HepG2 (cell line): ENCODE data around the gene AIF1. TPM values are rescaled to one million over a fixed set of nuclear protein-coding genes. Genes with fewer than 3 reads are reported as not detected.

Experiments used
- CBX5 ChIP-seq: sonication (generic); formaldehyde crosslinking; IDR thresholded peaks from 2 replicates; pipeline ENCODE4 v1.4.0; 2020; ENCODE audit warnings: missing genetic modification reagents, borderline replicate concordance
- CEBPG ChIP-seq: IDR thresholded peaks from 2 replicates; pipeline ENCODE4 v1.6.1; 2016
- KLF12 ChIP-seq: sonication (generic); formaldehyde crosslinking; IDR thresholded peaks from 2 replicates; pipeline ENCODE4 v1.4.0; 2020; ENCODE audit warnings: missing genetic modification reagents, borderline replicate concordance
- MEIS2 ChIP-seq: sonication (generic); formaldehyde crosslinking; IDR thresholded peaks from 2 replicates; pipeline ENCODE4 v1.9.0; 2021; ENCODE audit warnings: mild to moderate bottlenecking, missing genetic modification reagents
- PITX1 ChIP-seq: sonication (generic); formaldehyde crosslinking; IDR thresholded peaks from 2 replicates; pipeline ENCODE4 v1.5.1; 2020; ENCODE audit warnings: mild to moderate bottlenecking, missing genetic modification reagents
- RFX5 ChIP-seq: IDR thresholded peaks from 2 replicates; pipeline ENCODE4 v1.6.1; 2011; ENCODE audit warnings: low read depth, low read length, improper control_type of control experiment
- RXRB ChIP-seq: IDR thresholded peaks from 2 replicates; pipeline ENCODE4 v1.6.1; 2016; ENCODE audit warnings: borderline replicate concordance, missing genetic modification reagents, missing compliant biosample characterization
- SAP130 ChIP-seq: IDR thresholded peaks from 2 replicates; pipeline ENCODE4 v1.6.1; 2016; ENCODE audit warnings: low read depth
- SETDB1 ChIP-seq: sonication (generic); formaldehyde crosslinking; IDR thresholded peaks from 2 replicates; pipeline ENCODE4 v1.5.1; 2020; ENCODE audit warnings: missing genetic modification reagents, mild to moderate bottlenecking, borderline replicate concordance
- ZNF326 ChIP-seq: sonication (generic); formaldehyde crosslinking; IDR thresholded peaks from 2 replicates; pipeline ENCODE4 v1.4.0; 2020; ENCODE audit warnings: missing genetic modification reagents, borderline replicate concordance
- ZNF335 ChIP-seq: sonication (generic); formaldehyde crosslinking; IDR thresholded peaks from 2 replicates; pipeline ENCODE4 v1.4.0; 2020; ENCODE audit warnings: missing genetic modification reagents
- ZNF564 ChIP-seq: sonication (generic); formaldehyde crosslinking; IDR thresholded peaks from 2 replicates; pipeline ENCODE4 v1.8.1; 2023; ENCODE audit warnings: mild to moderate bottlenecking, missing genetic modification reagents
- ZNF598 ChIP-seq: sonication (generic); formaldehyde crosslinking; IDR thresholded peaks from 2 replicates; pipeline ENCODE4 v1.5.1; 2020; ENCODE audit warnings: mild to moderate bottlenecking, missing genetic modification reagents, borderline replicate concordance
- polyA plus RNA-seq, 8 experiments: library from polyadenylated mRNA; depleted of rRNA in 3 of 8; stranded (reverse) in 7 of 8; unstranded in 1 of 8; fragments of >200 nt; fragmentation: Illumina TruSeq in 4 of 8; extraction: Trizol in 4 of 8; gene quantifications; 2 replicates each; pipeline versions ENCODE4 v1.2.1 to v1.2.3, GENCODE V29; 2011 to 2016; ENCODE audit warnings: low read depth in 4 of 8, missing spikeins in 1 of 8, mixed read lengths in 1 of 8; ENCODE audit not compliant: insufficient read depth in 1 of 8
- total RNA-seq, 5 experiments: library from RNA; depleted of rRNA; stranded (reverse); fragments of >200 nt; fragmentation: Illumina TruSeq; extraction: Trizol; gene quantifications; 2 replicates each; pipeline ENCODE4 v1.2.3, GENCODE V29; 2016; ENCODE audit warnings: low read depth in 1 of 5
- TF ChIP-seq, protein P1 (sequence below): sonication (generic); formaldehyde crosslinking; IDR thresholded peaks from 2 replicates; pipeline ENCODE4 v1.8.0; 2022; ENCODE audit warnings: missing genetic modification reagents, mild to moderate bottlenecking, inconsistent platforms, borderline replicate concordance
- TF ChIP-seq, protein P2 (sequence below): sonication (generic); formaldehyde crosslinking; IDR thresholded peaks from 2 replicates; pipeline ENCODE4 v1.9.0; 2021; ENCODE audit warnings: missing genetic modification reagents, mild to moderate bottlenecking, borderline replicate concordance
- TF ChIP-seq, protein P3 (sequence below): sonication (generic); formaldehyde crosslinking; IDR thresholded peaks from 2 replicates; pipeline ENCODE4 v1.5.0; 2020; ENCODE audit warnings: mild to moderate bottlenecking, missing genetic modification reagents
- TF ChIP-seq, protein P4 (sequence below): IDR thresholded peaks from 2 replicates; pipeline ENCODE4 v1.6.1; 2016; ENCODE audit warnings: low read depth, control low read depth
- TF ChIP-seq, protein P5 (sequence below): sonication (generic); formaldehyde crosslinking; IDR thresholded peaks from 2 replicates; pipeline ENCODE4 v1.8.0; 2022; ENCODE audit warnings: mild to moderate bottlenecking, missing genetic modification reagents, moderate library complexity
- TF ChIP-seq, protein P6 (sequence below): IDR thresholded peaks from 2 replicates; pipeline ENCODE4 v1.6.1; 2012; ENCODE audit warnings: low read depth, low read length, improper control_type of control experiment

AIF1 gene
- total and polyA plus RNA-seq, 2 of the 13 experiments (the other 11 are each of a cell fraction or from before 2014, with no cell fraction given), result 1.5 TPM; not detected in 1

DNA sequence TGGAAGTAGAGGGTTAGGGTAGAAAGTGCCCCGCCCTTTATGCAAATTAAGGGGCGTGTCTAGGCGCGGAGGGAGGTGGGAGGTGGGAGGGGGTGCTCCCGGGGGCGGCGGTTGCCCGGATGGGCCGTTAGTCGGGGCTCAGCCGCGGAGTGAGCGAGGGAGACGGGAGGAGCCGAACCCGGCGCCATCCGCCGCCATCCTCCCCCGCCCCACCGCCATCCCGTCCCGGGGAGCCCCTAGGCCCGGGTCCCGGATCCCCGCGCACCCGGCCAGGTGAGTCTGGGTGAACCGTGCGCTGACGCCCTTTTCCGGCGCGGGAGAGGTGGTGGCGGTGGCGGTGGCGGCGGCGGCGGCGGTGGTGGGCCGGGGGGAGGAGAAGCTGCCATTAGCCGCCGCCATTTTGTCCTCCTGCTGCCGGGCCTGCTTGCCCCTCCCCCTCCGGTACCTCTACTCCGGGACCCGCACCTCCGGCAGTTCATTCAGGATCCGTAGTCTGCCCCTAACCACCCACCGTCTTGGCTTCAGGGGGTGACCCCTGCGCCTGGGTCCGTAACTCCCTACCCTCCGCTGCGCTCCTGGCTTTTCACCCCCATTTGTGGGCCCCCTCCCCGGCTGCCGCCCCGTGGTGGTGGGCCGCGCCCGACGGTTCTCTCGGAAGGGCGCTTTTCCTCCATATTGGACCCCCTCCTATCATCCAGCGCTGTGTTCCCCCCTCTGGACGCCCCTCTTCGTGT lies 5.7 kb downstream of the AIF1 start, which contains the start of gene PRRC2A (continued):
- TF ChIP-seq, protein P1, sequence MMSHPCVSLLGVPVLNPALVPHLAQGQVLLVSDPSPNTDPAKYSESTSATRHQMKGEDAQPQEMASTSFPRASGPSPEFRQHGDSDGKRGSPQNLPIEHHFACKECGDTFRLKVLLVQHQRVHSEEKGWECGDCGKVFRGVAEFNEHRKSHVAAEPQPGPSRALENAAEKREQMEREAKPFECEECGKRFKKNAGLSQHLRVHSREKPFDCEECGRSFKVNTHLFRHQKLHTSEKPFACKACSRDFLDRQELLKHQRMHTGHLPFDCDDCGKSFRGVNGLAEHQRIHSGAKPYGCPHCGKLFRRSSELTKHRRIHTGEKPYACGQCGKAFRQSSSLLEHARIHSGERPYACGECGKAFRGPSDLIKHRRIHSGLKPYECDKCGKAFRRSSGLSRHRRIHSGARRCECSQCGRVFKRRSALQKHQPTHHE, result no peak
- TF ChIP-seq SETDB1 (CRISPR knock-in tag) (no peak), ZNF335 (CRISPR knock-in tag) (peak; percentile 1; the same call in 1 of the 2 replicates), ZNF564 (CRISPR knock-in tag) (peak; percentile 53; the same call in 1 of the 2 replicates), CBX5 (CRISPR knock-in tag) (peak; percentile 42; the same call in 1 of the 2 replicates), PITX1 (CRISPR knock-in tag) (no peak), RXRB (CRISPR knock-in tag) (no peak), CEBPG (CRISPR knock-in tag) (no peak), MEIS2 (CRISPR knock-in tag) (no peak; the same call in 1 of the 2 replicates), ZNF326 (CRISPR knock-in tag) (no peak), KLF12 (CRISPR knock-in tag) (peak; percentile 69; the same call in 1 of the 2 replicates), SAP130 (peak; percentile 71), ZNF598 (CRISPR knock-in tag) (peak; percentile 39; the same call in 1 of the 2 replicates), RFX5 (no peak)
- TF ChIP-seq, protein P2, sequence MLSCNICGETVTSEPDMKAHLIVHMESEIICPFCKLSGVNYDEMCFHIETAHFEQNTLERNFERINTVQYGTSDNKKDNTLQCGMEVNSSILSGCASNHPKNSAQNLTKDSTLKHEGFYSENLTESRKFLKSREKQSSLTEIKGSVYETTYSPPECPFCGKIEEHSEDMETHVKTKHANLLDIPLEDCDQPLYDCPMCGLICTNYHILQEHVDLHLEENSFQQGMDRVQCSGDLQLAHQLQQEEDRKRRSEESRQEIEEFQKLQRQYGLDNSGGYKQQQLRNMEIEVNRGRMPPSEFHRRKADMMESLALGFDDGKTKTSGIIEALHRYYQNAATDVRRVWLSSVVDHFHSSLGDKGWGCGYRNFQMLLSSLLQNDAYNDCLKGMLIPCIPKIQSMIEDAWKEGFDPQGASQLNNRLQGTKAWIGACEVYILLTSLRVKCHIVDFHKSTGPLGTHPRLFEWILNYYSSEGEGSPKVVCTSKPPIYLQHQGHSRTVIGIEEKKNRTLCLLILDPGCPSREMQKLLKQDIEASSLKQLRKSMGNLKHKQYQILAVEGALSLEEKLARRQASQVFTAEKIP (CRISPR knock-in tag), result no peak
- TF ChIP-seq, protein P3, sequence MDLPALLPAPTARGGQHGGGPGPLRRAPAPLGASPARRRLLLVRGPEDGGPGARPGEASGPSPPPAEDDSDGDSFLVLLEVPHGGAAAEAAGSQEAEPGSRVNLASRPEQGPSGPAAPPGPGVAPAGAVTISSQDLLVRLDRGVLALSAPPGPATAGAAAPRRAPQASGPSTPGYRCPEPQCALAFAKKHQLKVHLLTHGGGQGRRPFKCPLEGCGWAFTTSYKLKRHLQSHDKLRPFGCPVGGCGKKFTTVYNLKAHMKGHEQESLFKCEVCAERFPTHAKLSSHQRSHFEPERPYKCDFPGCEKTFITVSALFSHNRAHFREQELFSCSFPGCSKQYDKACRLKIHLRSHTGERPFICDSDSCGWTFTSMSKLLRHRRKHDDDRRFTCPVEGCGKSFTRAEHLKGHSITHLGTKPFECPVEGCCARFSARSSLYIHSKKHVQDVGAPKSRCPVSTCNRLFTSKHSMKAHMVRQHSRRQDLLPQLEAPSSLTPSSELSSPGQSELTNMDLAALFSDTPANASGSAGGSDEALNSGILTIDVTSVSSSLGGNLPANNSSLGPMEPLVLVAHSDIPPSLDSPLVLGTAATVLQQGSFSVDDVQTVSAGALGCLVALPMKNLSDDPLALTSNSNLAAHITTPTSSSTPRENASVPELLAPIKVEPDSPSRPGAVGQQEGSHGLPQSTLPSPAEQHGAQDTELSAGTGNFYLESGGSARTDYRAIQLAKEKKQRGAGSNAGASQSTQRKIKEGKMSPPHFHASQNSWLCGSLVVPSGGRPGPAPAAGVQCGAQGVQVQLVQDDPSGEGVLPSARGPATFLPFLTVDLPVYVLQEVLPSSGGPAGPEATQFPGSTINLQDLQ (CRISPR knock-in tag), result peak; percentile 66; the same call in 1 of the 2 replicates
- TF ChIP-seq, protein P4, sequence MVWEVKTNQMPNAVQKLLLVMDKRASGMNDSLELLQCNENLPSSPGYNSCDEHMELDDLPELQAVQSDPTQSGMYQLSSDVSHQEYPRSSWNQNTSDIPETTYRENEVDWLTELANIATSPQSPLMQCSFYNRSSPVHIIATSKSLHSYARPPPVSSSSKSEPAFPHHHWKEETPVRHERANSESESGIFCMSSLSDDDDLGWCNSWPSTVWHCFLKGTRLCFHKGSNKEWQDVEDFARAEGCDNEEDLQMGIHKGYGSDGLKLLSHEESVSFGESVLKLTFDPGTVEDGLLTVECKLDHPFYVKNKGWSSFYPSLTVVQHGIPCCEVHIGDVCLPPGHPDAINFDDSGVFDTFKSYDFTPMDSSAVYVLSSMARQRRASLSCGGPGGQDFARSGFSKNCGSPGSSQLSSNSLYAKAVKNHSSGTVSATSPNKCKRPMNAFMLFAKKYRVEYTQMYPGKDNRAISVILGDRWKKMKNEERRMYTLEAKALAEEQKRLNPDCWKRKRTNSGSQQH, result peak; percentile 83
- TF ChIP-seq, protein P5, sequence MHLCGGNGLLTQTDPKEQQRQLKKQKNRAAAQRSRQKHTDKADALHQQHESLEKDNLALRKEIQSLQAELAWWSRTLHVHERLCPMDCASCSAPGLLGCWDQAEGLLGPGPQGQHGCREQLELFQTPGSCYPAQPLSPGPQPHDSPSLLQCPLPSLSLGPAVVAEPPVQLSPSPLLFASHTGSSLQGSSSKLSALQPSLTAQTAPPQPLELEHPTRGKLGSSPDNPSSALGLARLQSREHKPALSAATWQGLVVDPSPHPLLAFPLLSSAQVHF, result 0 out of 2 replicates have a peak, but pooled peaks have one; percentile 68
- TF ChIP-seq, protein P6, sequence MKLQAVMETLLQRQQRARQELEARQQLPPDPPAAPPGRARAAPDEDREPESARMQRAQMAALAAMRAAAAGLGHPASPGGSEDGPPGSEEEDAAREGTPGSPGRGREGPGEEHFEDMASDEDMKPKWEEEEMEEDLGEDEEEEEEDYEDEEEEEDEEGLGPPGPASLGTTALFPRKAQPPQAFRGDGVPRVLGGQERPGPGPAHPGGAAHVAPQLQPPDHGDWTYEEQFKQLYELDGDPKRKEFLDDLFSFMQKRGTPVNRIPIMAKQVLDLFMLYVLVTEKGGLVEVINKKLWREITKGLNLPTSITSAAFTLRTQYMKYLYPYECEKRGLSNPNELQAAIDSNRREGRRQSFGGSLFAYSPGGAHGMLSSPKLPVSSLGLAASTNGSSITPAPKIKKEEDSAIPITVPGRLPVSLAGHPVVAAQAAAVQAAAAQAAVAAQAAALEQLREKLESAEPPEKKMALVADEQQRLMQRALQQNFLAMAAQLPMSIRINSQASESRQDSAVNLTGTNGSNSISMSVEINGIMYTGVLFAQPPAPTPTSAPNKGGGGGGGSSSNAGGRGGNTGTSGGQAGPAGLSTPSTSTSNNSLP, result no peak
